Left lobe of liver (tissue), 2 donors: Measurements from ENCODE around the gene ISG15. TPM values are rescaled to one million over a fixed set of nuclear protein-coding genes. Genes with fewer than 3 reads are reported as not detected.
"Not testable (repeated sequence)": the region's sequence is repeated elsewhere in the genome, so short reads cannot be mapped to it uniquely, and the experiment has no call there.

ENCODE experiments used
- ATAC-seq: fragments of 200-7000 bp; cut with Tn5 transposase; one replicate; pipeline ENCODE4 v1.9.1; 2020; ENCODE audit warnings: mild to moderate bottlenecking, moderate library complexity
- DNase-seq: peaks from one replicate; pipeline ENCODE4 v3.0.0-alpha.2; 2020; ENCODE audit warnings: low spot score
- total RNA-seq: library from RNA; stranded (reverse); gene quantifications from one replicate; pipeline ENCODE4 v1.2.1, GENCODE V29; 2021
- donor health status: DM: no; HTN: no; CAD: no; lungs with moderate emphysema.
- donor health status: DM: no; HTN: yes; CAD: no.

The ISG15 gene
- total RNA-seq, 1 donor from 2014 or later = 26.3 TPM

- DNase-seq (no peak), ATAC-seq (no peak)
Observed at GRCh38 chr1:974687-975328, 38.5 kb upstream of the ISG15 start.

- DNase-seq (no peak), ATAC-seq (no peak)
Observed at GRCh38 chr1:975365-975764, 37.9 kb upstream of the ISG15 start.

- ATAC-seq (peak; percentile 57), DNase-seq (no peak)
Observed at GRCh38 chr1:975896-976683, 37.2 kb upstream of the ISG15 start.

GRCh38 chr1:976791-977190, 36.5 kb upstream of the ISG15 start:
- ATAC-seq, DNase-seq: not testable (repeated sequence)

- DNase-seq = no peak
- ATAC-seq = no peak
Observed at GRCh38 chr1:978069-978834, 35.0 kb upstream of the ISG15 start.

- ATAC-seq = no peak
- no peak for DNase-seq
Observed at GRCh38 chr1:978835-979743, 34.2 kb upstream of the ISG15 start.

GRCh38 chr1:979744-980072, 33.6 kb upstream of the ISG15 start:
- ATAC-seq (no peak), DNase-seq (no peak)

- DNase-seq (no peak), ATAC-seq (no peak)
Observed at GRCh38 chr1:980137-980571, 33.1 kb upstream of the ISG15 start.

GRCh38 chr1:980602-981395, 32.5 kb upstream of the ISG15 start:
- DNase-seq (no peak), ATAC-seq (peak; percentile 36)

GRCh38 chr1:981491-981954, 31.8 kb upstream of the ISG15 start:
- no peak for ATAC-seq
- no peak for DNase-seq

GRCh38 chr1:981955-982558, 31.2 kb upstream of the ISG15 start, which contains the start of gene PERM1:
TSS of gene PERM1 (minus strand) at chr1:982093. CDS start at chr1:981029, 1,064 bp downstream.
- ATAC-seq (no peak), DNase-seq (no peak)

- ATAC-seq = no peak
- DNase-seq = no peak
Observed at GRCh38 chr1:982765-983436, 30.4 kb upstream of the ISG15 start.

GRCh38 chr1:983798-984475, 29.4 kb upstream of the ISG15 start:
- ATAC-seq (peak; percentile 86), DNase-seq (no peak)

GRCh38 chr1:984476-984814, 28.9 kb upstream of the ISG15 start:
- DNase-seq = no peak
- ATAC-seq = no peak

- no peak for DNase-seq
- ATAC-seq = no peak
Observed at GRCh38 chr1:985126-985525, 28.2 kb upstream of the ISG15 start.

GRCh38 chr1:988061-988460, 25.2 kb upstream of the ISG15 start:
- not testable (repeated sequence) for DNase-seq, ATAC-seq

- not testable (repeated sequence) for ATAC-seq
Observed at GRCh38 chr1:991275-991674, 22.0 kb upstream of the ISG15 start.

GRCh38 chr1:991895-992294, 21.4 kb upstream of the ISG15 start:
- DNase-seq (no peak), ATAC-seq (no peak)

More at GRCh38 chr1:991275-991674, 22.0 kb upstream of the ISG15 start:
- not testable (repeated sequence) for DNase-seq
